ENCODE measurements around the gene STAP2. TPM values are rescaled to one million over a fixed set of nuclear protein-coding genes. Genes with fewer than 3 reads are reported as not detected.
"Not testable (repeated sequence)": the region's sequence is repeated elsewhere in the genome, so short reads cannot be mapped to it uniquely, and the experiment has no call there.

The STAP2 gene
- total RNA-seq, 1 donor = 1.2 TPM

DNA sequence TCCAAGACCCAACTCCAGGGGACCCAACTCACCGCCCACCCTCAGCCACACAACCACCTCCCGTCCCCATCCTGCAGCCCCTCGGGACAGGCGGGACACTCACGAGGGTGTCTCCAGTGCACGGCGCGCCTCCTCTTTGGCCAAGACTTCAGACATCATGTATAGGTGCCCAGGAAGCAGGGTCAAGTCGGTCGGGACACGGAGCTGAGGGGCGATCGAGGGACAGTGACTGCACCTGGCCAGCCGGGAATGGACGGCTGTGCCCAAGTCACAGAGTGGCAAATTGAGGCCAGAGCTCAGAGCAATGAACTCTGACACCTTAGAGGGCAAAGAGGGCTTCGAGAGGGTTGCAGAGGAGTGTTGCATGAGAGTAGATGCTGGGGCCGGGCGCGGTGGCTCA lies 8.8 kb downstream of the STAP2 start:
- H3K4me3 ChIP-seq (ENCODE audit: low read depth, low read length) = no peak overlapping the region
- TF ChIP-seq, protein P1, sequence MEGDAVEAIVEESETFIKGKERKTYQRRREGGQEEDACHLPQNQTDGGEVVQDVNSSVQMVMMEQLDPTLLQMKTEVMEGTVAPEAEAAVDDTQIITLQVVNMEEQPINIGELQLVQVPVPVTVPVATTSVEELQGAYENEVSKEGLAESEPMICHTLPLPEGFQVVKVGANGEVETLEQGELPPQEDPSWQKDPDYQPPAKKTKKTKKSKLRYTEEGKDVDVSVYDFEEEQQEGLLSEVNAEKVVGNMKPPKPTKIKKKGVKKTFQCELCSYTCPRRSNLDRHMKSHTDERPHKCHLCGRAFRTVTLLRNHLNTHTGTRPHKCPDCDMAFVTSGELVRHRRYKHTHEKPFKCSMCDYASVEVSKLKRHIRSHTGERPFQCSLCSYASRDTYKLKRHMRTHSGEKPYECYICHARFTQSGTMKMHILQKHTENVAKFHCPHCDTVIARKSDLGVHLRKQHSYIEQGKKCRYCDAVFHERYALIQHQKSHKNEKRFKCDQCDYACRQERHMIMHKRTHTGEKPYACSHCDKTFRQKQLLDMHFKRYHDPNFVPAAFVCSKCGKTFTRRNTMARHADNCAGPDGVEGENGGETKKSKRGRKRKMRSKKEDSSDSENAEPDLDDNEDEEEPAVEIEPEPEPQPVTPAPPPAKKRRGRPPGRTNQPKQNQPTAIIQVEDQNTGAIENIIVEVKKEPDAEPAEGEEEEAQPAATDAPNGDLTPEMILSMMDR (IDR thresholded peaks at IDR 0.05; ENCODE audit: insufficient read depth, low read length) = no peak
- no peak for DNase-seq (ENCODE audit: low read depth)

DNA sequence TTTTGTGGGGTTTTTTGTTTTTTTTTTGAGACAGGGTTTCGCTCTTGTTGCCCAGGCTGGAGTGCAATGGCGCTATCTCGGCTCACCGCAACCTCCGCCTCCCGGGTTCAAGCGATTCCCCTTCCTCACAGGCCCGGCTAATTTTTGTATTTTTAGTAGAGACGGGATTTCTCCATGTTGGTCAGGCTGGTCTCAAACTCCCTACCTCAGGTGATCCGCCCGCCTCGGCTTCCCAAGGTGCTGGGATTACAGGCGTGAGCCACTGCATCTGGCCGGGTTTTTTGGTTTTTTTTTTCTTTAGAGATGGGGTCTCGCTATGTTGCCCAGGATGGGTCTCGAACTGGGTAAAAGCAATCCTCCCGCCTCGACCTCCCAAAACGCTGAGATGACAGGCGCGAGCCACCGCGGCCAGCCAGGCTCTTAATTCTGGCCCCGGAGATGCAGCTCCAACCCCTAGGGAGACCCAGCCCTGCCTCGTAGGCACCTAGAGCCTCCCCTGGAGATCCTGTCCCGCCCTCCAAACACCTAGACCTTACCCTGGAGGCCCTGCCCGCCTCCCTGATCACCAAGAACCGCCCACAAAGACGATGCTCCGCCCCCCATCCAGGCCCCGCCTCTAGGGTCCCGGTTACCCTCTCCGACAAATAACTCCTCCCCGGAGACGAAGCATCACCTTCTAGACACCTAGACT lies 9.5 kb downstream of the STAP2 start:
- peak overlapping the region; percentile 78 for H3K4me3 ChIP-seq (ENCODE audit: low read depth, low read length)
- DNase-seq (ENCODE audit: low read depth) = not testable (repeated sequence)

DNA sequence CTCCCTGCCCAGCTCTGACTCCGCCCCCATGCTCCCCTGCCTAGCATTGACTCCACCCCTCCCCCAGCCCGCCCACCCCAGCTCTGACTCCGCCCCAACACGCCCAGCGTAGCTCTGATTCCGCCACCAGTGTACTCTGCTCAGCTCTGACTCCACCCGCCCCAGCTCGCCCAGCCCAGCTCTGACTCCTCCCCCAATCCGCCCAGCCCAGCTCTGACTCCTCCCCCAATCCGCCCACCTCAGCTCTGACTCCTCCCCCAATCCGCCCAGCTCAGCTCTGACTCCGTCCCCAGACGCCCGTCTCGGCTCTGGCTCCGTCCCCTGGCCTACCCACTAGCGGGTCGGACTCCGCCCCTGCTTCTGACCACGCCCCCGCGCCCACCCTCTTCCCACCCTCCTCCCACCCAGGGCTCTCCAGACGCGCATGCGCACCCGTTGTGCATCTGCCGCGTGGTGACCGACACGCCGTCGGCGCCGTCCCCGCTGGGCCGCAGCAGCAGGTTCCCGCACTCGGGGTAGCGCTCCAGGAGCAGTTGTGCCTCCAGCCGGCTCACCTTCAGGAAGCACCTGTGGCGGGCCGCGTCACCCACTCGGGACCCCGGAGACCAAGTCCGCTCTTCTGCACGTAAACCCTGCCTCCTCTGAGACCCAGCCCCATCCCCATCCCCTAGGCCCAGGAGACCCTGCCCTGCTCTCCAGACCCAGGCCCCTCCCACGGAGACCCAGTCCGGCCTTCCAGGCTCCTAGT lies 10.2 kb downstream of the STAP2 start:
- DNase-seq (ENCODE audit: low read depth) = peak; percentile 98
- TF ChIP-seq, protein P1 (IDR thresholded peaks at IDR 0.05; ENCODE audit: insufficient read depth, low read length) = no peak
- peak overlapping the region; percentile 78 for H3K4me3 ChIP-seq (ENCODE audit: low read depth, low read length)

DNA sequence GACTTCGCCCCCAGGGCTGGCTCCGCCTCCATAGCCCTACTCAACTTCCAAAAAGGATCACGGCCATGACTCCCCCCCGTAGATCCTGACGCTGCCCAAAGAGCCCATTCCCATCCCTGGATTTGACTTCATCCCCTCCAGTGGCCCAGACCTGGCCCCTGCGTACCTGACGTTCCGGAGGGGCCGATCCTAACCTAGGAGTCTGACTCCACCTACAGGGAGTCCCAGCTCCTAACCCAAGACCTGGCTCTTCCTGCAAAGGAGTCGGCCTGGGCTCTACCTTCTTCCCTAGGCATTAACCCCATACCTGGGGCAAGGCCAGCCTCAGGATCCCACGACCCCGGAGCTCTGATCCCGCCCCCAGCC lies 10.8 kb downstream of the STAP2 start:
- TF ChIP-seq, protein P1 (IDR thresholded peaks at IDR 0.05; ENCODE audit: insufficient read depth, low read length) = no peak
- DNase-seq (ENCODE audit: low read depth) = no peak
- H3K4me3 ChIP-seq (ENCODE audit: low read depth, low read length) = peak overlapping the region; percentile 62

DNA sequence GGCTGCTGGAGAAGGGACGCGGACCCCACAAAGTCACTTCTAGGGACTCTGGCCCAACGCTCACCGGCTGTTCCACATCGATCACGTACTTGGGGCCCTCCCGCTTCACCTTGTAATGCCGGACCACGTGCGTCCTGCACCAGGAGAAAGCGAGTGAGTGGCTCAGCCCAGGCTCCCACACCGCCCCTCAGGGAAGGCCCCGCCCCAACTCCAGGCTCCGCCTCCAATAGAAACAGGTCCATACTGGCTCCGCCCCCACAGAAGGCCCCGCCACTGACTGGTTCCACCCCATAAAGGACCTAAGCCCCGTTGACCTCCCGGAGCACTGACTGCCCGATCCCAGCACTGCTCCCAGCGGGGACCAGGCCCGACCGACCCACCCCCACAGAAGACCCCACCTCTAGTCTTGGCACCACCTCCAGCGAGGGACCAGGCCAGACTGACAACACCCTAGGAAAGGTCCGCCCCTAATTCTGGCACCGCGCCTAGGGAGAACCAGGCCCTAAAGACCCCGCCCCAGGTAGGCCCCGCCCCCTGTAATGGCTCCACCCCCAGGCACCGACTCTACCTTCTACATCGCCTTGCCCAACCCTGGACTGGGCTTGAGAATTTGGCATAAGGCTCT lies 11.3 kb downstream of the STAP2 start:
- peak; percentile 32 for DNase-seq (ENCODE audit: low read depth)
- H3K4me3 ChIP-seq (ENCODE audit: low read depth, low read length) = peak overlapping the region; percentile 62
- TF ChIP-seq, protein P1 (IDR thresholded peaks at IDR 0.05; ENCODE audit: insufficient read depth, low read length) = no peak

DNA sequence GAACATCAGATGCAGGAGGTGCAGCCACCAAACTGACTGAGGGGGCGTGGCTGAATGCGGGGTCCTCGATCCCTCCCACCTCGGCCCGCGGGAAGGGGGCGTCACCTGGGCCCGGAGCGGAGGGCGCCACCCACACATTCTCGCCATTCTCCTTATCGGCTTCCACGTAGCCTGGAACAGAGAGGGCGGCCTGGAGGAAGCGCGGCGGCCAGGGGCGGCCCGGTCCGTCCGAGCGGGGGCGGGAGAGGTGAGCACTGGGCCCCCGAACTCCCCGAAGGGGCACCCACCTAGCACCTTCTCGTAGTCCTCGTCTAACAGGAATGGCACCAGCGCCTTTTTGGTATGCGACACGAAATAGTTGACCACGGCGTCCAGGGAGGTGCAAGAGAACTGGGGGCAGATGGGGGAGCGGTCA lies 11.8 kb downstream of the STAP2 start:
- TF ChIP-seq, protein P1 (IDR thresholded peaks at IDR 0.05; ENCODE audit: insufficient read depth, low read length) = no peak
- DNase-seq (ENCODE audit: low read depth) = no peak
- no peak overlapping the region for H3K4me3 ChIP-seq (ENCODE audit: low read depth, low read length)

DNA sequence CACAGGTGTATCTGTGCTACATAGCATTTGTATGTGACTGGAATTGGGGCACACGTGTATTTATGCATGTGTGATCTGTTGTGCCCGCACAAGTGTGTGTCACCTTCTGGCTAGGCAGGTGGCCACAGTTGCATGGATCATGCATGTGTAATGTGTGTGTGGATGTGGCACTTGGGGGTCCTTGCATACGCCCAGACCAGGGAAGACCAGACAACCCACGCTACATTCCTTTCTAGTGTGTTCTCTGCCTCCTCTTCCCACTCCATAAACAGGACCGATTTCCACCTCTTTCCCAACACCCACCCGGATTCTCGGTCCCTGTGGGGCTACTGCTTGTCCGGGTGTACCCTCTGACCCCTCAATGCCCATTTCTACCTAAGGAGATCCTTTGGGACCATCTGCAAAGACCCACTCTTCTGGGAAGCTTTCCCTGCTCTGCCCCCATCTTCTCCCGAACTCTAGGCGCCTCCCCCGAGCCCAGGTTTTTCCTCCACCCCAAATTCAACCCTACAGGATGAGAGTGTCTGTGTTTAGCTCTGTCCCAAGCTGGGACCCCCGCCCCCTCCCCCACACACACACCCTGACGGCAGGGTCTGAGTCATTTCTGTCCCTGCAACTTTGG lies 12.3 kb downstream of the STAP2 start:
- no peak for DNase-seq (ENCODE audit: low read depth)
- H3K4me3 ChIP-seq (ENCODE audit: low read depth, low read length) = no peak overlapping the region
- TF ChIP-seq, protein P1 (IDR thresholded peaks at IDR 0.05; ENCODE audit: insufficient read depth, low read length) = no peak

All from fibroblast of the aortic adventitia (primary cell).